HG02943 (cell line): ENCODE results near the gene PRDM15.

Experiments used
- ATAC-seq: cut with Tn5 transposase; IDR thresholded peaks from one replicate; pipeline ENCODE4 v1.9.1; 2021; ENCODE audit warnings: mild to moderate bottlenecking, low read depth, moderate library complexity; ENCODE audit not compliant: unreplicated experiment

PRDM15 gene

DNA sequence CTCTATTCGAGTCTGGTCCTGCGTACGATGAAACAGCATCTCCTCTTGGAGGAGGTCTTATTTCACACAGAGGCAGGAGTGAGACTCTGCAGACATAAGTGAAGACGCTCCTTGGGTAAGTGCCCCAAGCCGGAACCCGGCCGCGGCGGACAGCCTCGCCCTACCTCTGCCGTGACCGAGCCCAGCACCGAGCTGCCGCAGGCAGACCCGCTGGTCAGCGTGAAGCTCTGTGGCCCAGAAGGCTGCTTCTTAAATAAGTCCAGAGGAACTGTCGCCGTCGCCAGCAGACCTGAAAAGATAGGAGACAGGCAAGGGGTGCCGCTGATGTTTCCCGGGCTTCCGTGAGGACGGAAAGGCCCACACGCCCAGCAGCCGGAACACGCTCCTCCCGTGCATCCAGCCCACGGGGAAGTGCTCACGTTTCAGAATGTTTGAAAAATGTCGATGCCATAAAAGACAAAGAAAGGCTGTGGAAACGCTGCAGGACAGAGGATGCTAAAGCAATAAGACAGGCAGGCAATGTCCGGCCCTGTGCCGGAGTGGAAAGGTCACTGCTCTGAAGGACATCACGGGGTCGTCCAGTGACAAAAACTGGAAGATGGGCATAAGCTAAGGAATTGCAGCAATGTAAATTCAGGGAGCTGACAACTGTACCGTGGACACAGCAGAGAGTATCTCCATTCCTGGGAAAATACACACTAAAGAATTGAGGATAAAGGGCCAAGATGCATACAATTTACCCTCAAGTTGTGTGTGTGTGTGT lies 28.5 kb upstream of the PRDM15 start:
- ATAC-seq, result no peak

DNA sequence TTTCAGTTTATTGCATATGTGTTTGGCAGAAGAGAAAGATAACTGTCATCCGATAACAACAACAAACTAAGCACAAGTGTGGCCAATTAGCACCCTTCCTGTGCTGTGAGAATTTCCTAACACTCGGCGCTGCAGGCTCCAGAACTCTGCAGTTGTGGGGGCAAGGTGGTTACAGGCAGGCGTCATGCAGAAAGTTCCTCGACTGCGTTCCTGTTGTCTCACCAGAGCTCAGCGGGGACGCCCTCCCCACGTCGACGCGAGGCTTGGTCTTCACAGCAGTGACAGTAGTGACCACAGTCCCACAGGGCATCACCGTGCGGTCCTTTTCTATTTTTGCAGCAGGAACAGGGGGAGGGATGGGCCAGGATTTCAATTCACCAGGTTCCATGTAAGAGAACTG lies 27.6 kb upstream of the PRDM15 start:
- no peak for ATAC-seq

DNA sequence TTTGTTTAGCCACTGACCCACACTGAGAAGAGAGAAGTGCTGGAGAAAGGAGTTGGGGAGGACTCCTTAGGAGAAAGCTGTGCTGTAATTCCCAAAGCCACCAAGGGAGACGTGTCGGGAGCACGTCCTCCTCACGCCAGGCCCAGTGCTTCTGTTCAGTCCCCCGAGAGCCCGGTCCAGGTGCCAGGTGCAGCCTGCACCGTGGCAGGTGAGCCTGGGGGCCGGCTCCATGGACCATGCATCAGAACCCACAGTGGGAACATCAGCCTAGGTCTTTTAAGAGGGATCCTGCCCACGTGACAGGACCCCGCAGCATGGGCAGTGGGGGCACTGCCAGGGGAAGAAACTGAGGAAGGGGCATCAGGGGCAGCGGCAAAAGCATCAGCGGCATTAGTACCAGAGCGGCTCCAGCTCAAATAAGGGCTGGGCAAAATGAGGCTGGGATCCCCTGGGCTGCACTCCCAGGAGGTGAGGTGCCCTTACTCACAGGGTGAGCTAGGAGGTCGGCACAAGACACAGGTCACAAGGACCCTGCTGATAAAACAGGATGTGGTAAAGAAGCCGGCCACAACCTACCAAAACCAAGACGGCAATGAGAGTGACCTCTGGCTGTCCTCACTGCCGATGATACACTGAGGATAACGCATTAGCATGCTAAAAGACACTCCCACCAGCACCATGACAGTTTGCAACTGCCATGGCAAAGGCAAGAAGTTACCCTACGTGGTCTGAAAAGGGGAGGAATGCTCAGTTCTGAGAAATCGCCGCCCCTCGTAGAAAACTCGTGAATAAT lies 24.6 kb upstream of the PRDM15 start:
- ATAC-seq, result no peak

DNA sequence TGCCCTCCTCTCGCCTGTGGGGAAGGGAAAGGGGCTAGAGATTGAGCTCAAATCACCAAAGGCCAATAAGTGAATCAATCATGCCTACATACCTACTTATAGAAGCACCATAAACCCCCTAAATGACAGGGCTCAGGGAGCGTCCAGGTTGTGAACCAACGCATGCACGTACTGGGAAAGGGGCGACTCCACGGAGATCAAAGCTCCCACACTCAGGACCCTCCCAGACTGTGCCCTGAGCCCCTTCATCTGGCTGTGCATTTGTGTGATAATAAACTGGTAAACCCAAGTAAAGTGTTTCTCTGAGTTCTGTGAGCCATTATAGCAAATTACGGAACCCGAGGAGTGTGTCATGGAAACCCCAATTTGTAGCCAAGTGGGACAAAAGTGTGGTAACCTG lies 23.8 kb upstream of the PRDM15 start:
- no peak for ATAC-seq

DNA sequence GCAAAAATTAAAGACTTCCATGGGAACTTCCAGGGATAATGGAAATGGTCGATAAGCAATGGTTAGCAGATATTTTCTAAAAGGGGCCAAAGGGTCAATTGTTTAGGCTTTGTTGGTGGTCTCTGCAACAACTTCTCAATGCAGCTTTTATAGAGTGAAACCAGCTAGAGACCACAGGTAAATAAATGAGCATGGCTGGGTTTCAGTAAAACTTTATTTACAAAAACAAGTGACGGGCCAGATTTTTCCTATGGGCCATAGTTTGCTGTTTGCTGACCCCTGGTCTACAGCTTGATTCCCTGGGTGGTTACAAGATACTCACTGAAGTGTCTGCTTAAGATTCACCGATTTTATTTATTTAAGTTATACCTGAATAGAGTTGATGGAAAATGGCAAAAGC lies 22.6 kb upstream of the PRDM15 start:
- ATAC-seq, result no peak

DNA sequence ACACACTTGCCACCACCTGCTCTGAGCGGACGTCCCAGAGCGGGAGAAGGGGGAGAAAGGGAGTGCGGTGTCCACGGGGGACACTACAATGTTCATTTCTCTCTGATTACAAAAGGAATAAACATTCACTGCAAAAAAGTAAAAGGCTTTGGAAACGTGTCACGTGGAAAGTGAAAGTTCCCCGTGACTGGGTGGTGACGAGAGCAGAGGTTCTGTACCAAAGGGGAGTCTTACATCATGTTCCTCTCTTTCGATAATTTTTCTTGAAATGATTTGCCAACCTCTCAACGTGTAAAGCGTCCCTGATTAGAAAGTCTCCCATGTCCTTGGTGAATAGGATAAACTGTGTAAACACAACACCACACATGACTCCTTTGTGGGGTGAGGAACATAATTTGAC lies 22.0 kb upstream of the PRDM15 start:
- ATAC-seq, result no peak

DNA sequence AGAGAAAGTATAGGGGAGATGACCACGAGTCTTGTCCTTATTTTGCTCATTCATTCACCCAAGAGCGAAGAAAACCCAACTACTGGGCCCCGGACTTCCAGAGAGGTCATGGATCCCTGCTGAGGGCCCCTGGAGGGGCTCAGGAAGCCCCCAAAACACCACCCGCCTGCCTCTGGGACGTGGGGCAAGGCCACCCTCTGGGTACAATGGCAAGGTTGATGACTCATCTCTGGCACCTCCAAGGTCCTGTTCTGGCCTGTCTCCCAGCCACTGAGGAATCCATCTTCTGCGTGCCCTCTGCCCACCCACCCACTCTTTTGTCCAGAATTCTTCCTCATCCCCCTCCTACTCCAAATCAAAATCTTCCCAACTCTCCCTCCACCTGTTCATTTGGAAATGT lies 21.3 kb upstream of the PRDM15 start:
- ATAC-seq, result no peak

DNA sequence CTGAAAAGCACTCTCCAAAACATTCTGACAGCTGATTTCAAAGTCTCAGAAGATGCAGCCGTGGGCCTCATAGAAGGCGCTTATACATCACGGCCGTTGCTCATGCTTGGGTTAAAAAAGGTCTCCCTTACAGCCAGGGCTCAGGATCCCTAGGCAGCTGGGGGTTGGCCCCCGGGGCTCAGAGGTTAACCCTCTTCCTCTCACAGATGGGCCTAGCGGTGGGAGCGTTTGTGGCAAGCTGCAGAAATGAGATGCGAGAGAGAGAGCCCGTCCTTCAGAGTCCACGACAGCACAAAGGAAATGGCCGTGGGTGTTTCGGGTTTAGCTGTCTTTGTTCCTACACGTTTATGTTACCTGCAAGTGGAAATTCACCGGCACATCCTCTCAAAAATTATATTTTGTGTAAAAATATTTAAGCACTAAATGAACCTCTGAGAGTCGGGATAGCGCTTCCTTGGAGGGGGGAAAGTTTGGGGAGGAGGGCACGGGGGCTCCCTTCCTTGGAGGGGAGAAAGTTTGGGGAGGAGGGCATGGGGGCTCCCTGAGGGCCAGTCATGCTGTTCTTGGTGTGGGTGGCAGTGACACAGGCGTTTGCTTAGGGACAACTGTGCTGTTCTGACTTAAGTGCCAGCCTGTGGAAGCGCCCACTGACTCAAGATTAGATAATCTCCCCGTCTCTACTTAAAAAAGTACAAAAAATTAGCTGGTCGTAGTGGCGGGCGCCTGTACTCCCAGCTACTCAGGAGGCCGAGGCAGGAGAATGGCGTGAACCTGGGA lies 20.5 kb upstream of the PRDM15 start:
- ATAC-seq, result no peak

DNA sequence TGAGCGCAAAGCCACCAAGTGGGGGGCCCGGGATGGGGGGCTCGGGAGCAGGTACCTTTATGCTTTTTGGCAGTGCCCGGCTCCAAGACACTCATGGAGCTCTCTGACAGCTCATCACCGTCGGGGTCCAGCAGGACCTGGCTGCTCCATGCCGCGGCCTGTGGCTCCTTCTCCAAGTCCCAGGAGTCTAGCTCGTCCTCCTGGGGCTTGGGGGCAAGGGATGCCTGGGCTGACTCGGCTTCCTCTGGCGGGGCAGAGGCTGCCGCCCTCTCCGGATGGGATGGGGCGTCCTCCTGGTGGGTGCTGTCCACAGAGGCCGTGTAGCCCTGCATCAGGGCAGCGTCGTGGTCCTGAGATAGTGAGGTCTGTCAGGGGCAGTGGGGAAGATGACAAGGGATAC lies 19.9 kb upstream of the PRDM15 start:
- no peak for ATAC-seq

DNA sequence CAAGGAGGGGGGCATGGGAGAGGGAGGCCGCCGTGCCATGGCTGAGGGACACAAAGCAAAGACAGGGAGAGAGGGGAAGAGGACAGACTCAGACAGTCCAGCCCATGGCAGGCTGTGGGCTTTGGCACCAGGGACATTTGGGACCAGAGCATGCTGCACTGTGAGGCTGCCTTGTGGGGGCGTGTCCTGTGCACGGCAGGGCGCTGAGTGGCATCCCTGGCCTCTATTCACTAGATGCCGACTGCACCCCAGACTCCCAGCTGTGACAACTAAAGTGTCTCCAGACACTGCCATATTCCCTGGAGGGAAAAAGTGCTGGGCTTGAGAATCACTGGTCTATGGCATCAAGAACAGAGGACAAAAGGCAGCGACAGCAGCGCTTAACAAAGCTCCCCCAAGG lies 18.6 kb upstream of the PRDM15 start:
- no peak for ATAC-seq

DNA sequence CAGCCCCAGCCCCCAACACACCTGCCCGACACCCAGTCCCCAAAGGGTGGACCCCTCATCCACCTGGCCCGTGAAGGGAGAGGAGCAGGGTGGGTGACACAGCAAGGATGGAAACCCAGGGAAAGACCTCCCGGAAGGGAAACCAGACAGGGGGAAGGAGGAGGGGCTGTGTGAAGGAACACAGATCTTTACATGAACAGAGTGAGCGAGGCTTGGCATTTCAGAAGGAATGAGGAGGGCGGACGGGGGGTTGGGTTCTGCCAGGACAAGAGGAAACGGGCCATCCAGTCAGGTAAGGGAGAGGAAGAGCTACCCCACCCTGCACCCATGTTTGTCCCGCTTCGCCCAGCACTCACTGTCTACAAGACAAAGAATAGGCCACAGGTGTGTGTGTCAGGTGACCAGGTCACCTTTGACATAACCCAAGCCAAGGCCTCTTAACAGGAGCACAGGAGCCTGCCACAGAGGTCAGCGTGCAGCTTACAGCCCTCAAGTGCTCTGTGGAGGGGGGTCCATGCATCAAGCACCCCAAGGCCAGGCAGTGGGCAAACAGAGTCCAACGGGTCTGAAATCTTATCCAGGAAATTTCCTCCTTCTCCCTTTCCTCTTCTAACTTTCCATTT lies 18.0 kb upstream of the PRDM15 start:
- ATAC-seq, result no peak

DNA sequence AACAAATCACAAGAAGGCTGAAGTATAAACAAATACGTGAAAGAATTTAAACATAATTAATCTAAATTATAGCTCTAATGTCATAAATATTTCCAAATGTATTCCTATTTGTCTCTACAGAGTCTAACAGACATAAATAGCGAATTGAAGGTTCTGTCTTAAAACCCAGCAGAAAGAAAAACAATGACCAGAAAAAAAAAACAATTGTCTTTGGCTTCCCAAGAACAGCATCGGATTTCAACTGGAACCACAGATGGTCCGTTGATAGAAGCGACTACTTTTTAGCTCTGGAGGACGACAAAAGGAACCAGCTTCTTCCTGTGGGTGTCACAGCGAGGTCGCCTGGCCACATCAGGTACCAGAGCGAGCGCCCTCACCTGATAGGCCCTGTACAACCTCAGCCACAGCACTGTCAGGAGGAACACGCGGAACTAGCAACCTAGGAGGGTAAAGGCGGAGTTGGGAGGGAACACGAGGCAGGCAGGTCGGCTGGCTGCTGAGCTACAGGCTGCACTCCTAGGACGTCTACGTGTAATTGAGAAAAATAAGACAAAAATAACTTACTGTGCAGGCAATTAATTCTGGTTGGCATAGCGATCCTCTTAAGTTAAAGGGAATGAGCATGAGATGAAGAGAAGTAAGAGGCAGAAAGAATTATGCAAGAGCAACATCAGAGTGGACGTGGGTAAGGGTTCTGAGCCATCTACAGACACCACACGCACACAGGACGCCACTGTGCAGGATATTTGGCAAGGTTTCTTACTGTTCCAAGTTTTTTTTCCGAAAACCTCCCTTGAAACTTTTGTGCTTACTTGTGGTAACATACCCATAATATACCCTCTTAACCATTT lies 16.7 kb upstream of the PRDM15 start:
- ATAC-seq, result no peak

DNA sequence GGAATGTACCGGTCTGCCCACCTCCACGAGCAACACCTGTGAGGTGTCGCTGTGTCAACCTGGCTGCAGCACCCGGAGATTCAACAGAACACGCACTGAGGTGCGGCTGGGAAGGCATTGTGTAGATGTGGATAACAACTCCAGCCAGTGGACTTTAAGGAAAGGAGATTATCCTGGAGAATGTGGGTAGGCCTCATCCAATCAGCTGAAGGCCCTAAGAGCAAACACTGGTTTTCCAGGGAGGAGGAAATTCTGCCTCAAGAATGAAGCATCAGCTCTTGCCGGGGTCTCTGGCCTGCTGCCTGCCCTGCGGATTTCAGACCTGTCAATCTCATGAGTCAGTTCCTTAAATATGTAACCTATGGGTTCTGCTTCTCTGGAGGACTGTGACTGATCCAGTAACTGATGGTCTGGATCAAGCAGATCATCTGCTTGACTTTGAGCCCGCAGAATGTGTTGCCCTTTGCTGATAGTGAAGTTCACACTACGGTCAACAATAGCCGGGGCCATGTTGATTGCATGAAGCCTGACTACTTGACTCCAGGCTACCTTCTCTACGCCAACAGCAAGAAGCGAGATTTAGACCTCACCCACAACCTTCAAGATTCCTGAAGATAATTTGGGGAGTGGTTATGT lies 15.9 kb upstream of the PRDM15 start:
- no peak for ATAC-seq

DNA sequence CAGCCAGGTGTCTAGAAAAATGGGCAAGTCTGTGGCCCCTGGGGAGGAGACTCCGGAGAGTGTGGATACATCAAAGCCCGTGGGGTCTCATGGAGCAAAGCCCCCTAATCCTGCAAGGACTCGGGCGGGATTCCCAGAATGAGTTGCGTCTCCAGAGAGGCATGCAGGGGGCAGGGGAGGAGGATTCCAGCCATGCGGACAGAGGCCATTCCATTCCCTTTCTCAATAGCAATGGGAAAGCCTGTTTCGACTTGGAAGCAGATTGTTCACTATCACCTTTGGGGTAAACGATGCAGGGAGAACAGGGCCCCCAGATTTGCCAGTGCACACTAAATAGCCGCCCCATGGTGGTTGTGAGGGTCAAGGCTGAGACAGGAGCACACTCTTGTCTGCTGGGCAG lies 15.4 kb upstream of the PRDM15 start:
- ATAC-seq, result no peak

DNA sequence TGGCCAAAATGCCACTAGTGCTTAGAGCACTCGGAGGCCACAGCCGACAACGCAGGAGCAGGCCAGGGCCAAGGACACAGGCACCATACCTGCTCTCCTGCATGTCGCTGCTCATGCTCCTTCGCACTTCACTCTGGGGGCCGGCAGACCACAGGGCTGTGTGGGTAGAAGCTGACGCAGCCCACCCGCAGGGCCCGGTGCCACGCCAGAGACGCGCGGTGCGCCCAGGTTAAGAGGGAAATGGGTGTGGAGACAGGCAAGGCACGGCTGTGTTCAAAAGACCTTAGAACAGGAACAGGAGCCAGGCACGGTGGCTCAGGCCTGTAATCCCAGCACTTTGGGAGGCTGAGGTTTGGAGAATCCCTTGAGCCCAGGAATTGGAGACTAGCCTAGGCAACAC lies 13.6 kb upstream of the PRDM15 start:
- ATAC-seq, result no peak

DNA sequence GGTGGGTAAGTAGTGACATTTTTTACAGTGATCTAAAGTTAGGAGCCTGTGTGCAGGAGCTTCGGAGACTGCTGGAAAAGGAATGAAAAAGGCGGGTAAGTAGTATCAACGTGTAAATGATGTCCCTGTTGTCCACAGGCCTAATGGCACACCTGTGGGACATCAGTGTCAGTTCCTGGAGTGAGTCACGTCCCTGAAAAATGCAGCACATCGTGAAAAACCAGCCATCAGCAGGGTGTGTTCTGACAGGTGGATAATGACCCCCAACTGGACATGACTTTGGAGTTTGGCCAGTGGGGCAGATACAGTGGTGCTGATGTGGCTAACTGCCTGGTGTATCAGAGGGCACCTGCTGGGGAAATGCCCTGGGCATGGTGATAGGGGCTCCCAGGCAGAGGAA lies 12.0 kb upstream of the PRDM15 start:
- no peak for ATAC-seq

DNA sequence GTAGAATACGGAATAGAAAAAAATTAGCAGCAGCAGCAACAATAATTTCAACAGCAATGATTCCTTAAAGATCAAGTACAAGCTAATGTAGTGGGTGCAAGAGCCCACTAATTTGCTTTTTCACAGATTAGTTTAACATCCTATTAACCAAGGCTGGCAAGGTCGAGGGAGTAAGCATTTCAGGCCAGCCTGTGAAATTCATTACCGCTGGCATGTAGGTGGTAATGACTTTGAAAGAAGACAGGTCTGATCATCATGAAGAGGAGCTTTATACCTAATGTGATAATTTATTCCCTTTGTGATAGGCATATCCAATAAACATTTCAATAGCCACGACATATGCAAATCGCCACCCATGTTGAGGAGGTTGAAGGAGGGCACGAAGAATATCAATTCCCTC lies 11.2 kb upstream of the PRDM15 start:
- ATAC-seq, result no peak

DNA sequence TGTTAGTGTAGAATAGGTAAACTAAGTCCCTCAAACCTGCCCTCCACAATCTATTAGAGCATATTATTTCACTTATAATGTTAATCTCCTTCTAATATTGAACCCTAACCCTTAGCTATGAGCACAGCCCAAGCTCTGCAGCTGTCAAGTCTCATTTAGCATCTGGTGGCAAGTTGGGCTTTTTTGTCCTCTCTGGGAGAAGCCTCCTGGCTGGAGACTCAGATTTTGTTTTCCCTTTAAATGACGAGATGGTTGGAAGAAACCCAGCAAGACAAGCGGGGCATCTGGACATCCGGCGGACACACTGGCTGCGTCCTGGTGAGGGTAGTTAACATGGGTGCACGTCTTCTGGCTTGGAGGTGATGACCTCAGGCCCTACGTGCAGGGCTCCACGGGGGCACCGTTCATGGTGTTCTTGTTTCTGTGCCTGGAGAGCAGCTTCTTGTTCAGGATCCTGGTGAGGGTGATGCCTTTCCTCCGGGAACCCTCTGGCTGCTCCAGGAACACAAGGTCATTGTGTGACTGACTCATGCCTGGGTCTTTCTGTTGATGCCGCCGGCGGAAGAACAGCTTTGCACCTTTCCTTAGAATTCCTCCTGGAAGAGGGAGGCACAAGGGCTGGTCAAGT lies 9.7 kb upstream of the PRDM15 start:
- no peak for ATAC-seq

DNA sequence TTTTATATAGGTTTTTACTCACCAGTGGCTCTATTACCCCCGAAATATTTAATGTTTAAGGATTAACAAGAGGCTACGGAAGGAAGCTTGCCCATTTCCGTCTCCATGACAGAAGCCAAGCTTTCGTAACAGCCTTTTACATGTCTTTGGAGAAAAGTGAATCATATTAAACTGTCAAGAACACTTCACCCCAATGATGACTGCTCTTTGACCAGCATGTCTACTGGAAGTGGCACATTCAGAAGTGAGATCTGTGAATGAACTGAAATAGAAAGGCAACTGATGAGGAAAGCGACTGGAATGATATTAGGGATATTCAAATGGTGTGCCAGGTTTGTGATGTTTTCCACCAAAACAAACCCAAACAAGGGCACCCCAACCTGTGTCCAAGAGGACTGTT lies 8.5 kb upstream of the PRDM15 start:
- no peak for ATAC-seq
